Testis (tissue), 2 donors: ENCODE results near the gene MYCBP.

Source experiments
- CTCF ChIP-seq, 3 experiments: fragments of 450-650 bp in 2 of 3; fragments of 200-600 bp in 1 of 3; sonication (generic) in 1 of 3; IDR thresholded peaks; one replicate each; pipeline ENCODE4 v1.5.1; 2016 to 2019; ENCODE audit warnings: antibody characterized with exemption in 3 of 3, mild to moderate bottlenecking in 2 of 3, moderate library complexity in 1 of 3
- POLR2A ChIP-seq: fragments of 450-650 bp; IDR thresholded peaks from one replicate; pipeline ENCODE4 v1.6.1; 2017; ENCODE audit warnings: antibody characterized with exemption, mild to moderate bottlenecking, moderate library complexity

- TF ChIP-seq CTCF (IDR thresholded peaks at IDR 0.05) = no peak
- TF ChIP-seq POLR2A = no peak
Measured at GRCh38 chr1:38885092-38885491, 11.9 kb upstream of the MYCBP start.
